ENCODE results near the gene ATF4. TPM values are rescaled to one million over a fixed set of nuclear protein-coding genes. Genes with fewer than 3 reads are reported as not detected.

The ATF4 gene
- total and polyA plus RNA-seq, 2 of the 13 experiments (the other 11 are each of a cell fraction or from before 2014, with no cell fraction given) = 486 to 1,297 TPM

DNA sequence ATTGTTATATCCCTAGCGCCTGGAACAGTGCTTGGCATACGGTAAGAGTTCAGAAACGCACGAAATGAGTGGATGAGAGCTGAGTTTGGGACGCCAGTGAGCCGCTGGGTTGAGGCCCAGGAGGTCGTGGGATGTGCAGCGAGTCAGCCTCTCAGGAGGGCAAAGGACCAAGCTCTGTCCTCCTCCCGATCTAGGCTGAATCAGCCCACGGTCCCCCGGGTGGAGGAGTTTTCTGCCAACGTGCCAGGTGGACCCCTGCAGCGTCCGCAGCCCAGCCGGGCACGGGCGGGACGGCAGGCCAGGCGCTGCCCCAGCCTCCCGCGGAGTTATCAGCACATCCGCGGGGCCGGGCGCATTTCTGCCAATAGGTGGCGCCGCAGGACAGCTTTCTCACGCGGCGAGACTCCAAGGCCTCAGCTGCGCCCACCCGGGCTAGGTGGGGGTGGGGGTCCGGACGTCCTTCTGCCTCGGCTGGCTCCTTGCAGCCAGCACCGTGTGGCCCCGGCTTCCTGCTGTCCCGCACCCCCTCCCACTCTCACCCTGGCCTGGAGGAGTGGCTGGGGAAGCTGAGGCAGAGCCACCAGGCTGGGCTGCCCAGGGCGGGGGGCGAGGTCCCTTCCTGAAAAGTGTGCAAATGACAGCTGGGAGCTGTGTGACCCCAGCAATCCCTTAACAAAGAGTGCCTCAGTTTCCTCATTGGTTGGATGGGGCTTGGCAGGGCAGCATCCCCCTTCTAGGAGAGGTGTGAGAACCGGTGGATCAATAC, 14.4 kb downstream of the ATF4 start (continued):
- no peak for TF ChIP-seq CEBPZ (IDR thresholded peaks at IDR 0.05; ENCODE audit: low read length)
- TF ChIP-seq ZNF616 (CRISPR knock-in tag; IDR thresholded peaks at IDR 0.05; ENCODE audit: low read depth) = 0 out of 2 replicates have a peak, but pooled peaks have one; percentile 68
- TF ChIP-seq ZNF501 (CRISPR knock-in tag; IDR thresholded peaks at IDR 0.05) = peak; percentile 46; the same call in 1 of the 2 replicates
- TF ChIP-seq TGIF2 (CRISPR knock-in tag; IDR thresholded peaks at IDR 0.05) = 0 out of 2 replicates have a peak, but pooled peaks have one; percentile 42
- no peak for TF ChIP-seq MEIS2 (CRISPR knock-in tag; IDR thresholded peaks at IDR 0.05)
- TF ChIP-seq KDM5B (CRISPR knock-in tag; IDR thresholded peaks at IDR 0.05; ENCODE audit: borderline replicate concordance) = peak; percentile 42; the same call in 1 of the 2 replicates
- TF ChIP-seq ZSCAN30 (CRISPR knock-in tag; IDR thresholded peaks at IDR 0.05) = no peak
- 0 out of 2 replicates have a peak, but pooled peaks have one; percentile 21 for TF ChIP-seq HES4 (CRISPR knock-in tag; IDR thresholded peaks at IDR 0.05; ENCODE audit: borderline replicate concordance)
- TF ChIP-seq NR1H2 (CRISPR knock-in tag; IDR thresholded peaks at IDR 0.05; ENCODE audit: borderline replicate concordance, low read depth) = no peak
- 0 out of 2 replicates have a peak, but pooled peaks have one; percentile 4 for TF ChIP-seq ZNF572 (CRISPR knock-in tag; IDR thresholded peaks at IDR 0.05)
- no peak for TF ChIP-seq CHD4 (IDR thresholded peaks at IDR 0.05; ENCODE audit: borderline replicate concordance, low read length)
- TF ChIP-seq, protein P1, sequence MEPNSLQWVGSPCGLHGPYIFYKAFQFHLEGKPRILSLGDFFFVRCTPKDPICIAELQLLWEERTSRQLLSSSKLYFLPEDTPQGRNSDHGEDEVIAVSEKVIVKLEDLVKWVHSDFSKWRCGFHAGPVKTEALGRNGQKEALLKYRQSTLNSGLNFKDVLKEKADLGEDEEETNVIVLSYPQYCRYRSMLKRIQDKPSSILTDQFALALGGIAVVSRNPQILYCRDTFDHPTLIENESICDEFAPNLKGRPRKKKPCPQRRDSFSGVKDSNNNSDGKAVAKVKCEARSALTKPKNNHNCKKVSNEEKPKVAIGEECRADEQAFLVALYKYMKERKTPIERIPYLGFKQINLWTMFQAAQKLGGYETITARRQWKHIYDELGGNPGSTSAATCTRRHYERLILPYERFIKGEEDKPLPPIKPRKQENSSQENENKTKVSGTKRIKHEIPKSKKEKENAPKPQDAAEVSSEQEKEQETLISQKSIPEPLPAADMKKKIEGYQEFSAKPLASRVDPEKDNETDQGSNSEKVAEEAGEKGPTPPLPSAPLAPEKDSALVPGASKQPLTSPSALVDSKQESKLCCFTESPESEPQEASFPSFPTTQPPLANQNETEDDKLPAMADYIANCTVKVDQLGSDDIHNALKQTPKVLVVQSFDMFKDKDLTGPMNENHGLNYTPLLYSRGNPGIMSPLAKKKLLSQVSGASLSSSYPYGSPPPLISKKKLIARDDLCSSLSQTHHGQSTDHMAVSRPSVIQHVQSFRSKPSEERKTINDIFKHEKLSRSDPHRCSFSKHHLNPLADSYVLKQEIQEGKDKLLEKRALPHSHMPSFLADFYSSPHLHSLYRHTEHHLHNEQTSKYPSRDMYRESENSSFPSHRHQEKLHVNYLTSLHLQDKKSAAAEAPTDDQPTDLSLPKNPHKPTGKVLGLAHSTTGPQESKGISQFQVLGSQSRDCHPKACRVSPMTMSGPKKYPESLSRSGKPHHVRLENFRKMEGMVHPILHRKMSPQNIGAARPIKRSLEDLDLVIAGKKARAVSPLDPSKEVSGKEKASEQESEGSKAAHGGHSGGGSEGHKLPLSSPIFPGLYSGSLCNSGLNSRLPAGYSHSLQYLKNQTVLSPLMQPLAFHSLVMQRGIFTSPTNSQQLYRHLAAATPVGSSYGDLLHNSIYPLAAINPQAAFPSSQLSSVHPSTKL (CRISPR knock-in tag; IDR thresholded peaks at IDR 0.05) = peak; percentile 23; the same call in 1 of the 2 replicates
- no peak for TF ChIP-seq BORCS8-MEF2B (CRISPR knock-in tag; IDR thresholded peaks at IDR 0.05)
- 0 out of 2 replicates have a peak, but pooled peaks have one; percentile 70 for TF ChIP-seq ZNF34 (CRISPR knock-in tag; IDR thresholded peaks at IDR 0.05; ENCODE audit: borderline replicate concordance)
- no peak for TF ChIP-seq ZNF660 (CRISPR knock-in tag; IDR thresholded peaks at IDR 0.05; ENCODE audit: borderline replicate concordance, low read depth)
- TF ChIP-seq, protein P2, sequence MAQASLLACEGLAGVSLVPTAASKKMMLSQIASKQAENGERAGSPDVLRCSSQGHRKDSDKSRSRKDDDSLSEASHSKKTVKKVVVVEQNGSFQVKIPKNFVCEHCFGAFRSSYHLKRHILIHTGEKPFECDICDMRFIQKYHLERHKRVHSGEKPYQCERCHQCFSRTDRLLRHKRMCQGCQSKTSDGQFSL (CRISPR knock-in tag; IDR thresholded peaks at IDR 0.05) = no peak
- TF ChIP-seq, protein P3, sequence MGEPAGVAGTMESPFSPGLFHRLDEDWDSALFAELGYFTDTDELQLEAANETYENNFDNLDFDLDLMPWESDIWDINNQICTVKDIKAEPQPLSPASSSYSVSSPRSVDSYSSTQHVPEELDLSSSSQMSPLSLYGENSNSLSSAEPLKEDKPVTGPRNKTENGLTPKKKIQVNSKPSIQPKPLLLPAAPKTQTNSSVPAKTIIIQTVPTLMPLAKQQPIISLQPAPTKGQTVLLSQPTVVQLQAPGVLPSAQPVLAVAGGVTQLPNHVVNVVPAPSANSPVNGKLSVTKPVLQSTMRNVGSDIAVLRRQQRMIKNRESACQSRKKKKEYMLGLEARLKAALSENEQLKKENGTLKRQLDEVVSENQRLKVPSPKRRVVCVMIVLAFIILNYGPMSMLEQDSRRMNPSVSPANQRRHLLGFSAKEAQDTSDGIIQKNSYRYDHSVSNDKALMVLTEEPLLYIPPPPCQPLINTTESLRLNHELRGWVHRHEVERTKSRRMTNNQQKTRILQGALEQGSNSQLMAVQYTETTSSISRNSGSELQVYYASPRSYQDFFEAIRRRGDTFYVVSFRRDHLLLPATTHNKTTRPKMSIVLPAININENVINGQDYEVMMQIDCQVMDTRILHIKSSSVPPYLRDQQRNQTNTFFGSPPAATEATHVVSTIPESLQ (CRISPR knock-in tag; conservative IDR thresholded peaks at IDR 0.05) = no peak
- TF ChIP-seq ZNF510 (CRISPR knock-in tag; IDR thresholded peaks at IDR 0.05; ENCODE audit: low read depth) = no peak

All from HepG2 (cell line).